Activated CD8-positive, alpha-beta memory T cell treated with anti-CD3 and anti-CD28 coated beads for 48 hours (primary cell): Measurements from ENCODE around the gene DLEC1.

Source experiments
- DNase-seq, 3 experiments: peaks; one replicate each; pipeline ENCODE4 v3.0.0-alpha.2; 2020; ENCODE audit warnings: low read depth in 2 of 3, low spot score in 2 of 3

The DLEC1 gene

GRCh38 chr3:38105525-38105924 is 66.5 kb downstream of the DLEC1 start:
- DNase-seq: no peak

GRCh38 chr3:38107911-38108648 is 69.1 kb downstream of the DLEC1 start:
- no peak for DNase-seq

- DNase-seq: no peak
These were observed 69.9 kb downstream of the DLEC1 start for GRCh38 chr3:38108649-38109579.

- DNase-seq: no peak
These were observed 70.7 kb downstream of the DLEC1 start for GRCh38 chr3:38109580-38110313.

GRCh38 chr3:38110314-38111050 is 71.5 kb downstream of the DLEC1 start:
- no peak for DNase-seq

- no peak for DNase-seq
These were observed 72.2 kb downstream of the DLEC1 start for GRCh38 chr3:38111201-38111600.

- no peak for DNase-seq
These were observed 72.8 kb downstream of the DLEC1 start for GRCh38 chr3:38111696-38112377.

- no peak for DNase-seq
These were observed 73.4 kb downstream of the DLEC1 start for GRCh38 chr3:38112378-38112761.

- no peak for DNase-seq
These were observed 75.3 kb downstream of the DLEC1 start for GRCh38 chr3:38114052-38114874.

GRCh38 chr3:38114875-38115644 is 76.1 kb downstream of the DLEC1 start:
- no peak for DNase-seq

GRCh38 chr3:38115645-38116427 is 76.8 kb downstream of the DLEC1 start:
- DNase-seq: no peak

GRCh38 chr3:38116471-38117162 is 77.6 kb downstream of the DLEC1 start:
- DNase-seq: no peak

- no peak for DNase-seq
These were observed 78.2 kb downstream of the DLEC1 start for GRCh38 chr3:38117163-38117716.

- DNase-seq: peak; percentile 24 to 51 (median 29)
These were observed 78.9 kb downstream of the DLEC1 start for GRCh38 chr3:38117748-38118420.

- no peak for DNase-seq
These were observed 79.6 kb downstream of the DLEC1 start for GRCh38 chr3:38118421-38119247.

- no peak for DNase-seq
These were observed 80.2 kb downstream of the DLEC1 start for GRCh38 chr3:38119248-38119544.
